Sigmoid colon (tissue), 7 donors: ENCODE results near the gene RGSL1. TPM values are rescaled to one million over a fixed set of nuclear protein-coding genes. Genes with fewer than 3 reads are reported as not detected.

Source experiments
- DNase-seq: peaks from one replicate; pipeline ENCODE4 v3.0.0-alpha.2; 2019
- H3K27ac ChIP-seq, 4 donors: fragments of 200-600 bp; sonication (generic); one replicate each; pipeline ENCODE4 v1.5.1; 2016 to 2019; ENCODE audit warnings: mild to moderate bottlenecking in 1 of 4
- H3K27me3 ChIP-seq, 3 donors: fragments of 200-600 bp; sonication (generic); one replicate each; pipeline ENCODE4 v1.5.1; 2019; ENCODE audit warnings: mild to moderate bottlenecking in 1 of 3
- H3K36me3 ChIP-seq, 4 donors: fragments of 200-600 bp; sonication (generic); one replicate each; pipeline ENCODE4 v1.5.1; 2016 to 2019
- H3K4me1 ChIP-seq, 4 donors: fragments of 200-600 bp; sonication (generic); one replicate each; pipeline ENCODE4 v1.5.1; 2017 to 2019
- H3K4me3 ChIP-seq, 4 donors: fragments of 200-600 bp; sonication (generic); one replicate each; pipeline ENCODE4 v1.5.1; 2017 to 2019; ENCODE audit warnings: mild to moderate bottlenecking in 2 of 4, moderate library complexity in 1 of 4
- H3K9me3 ChIP-seq, 4 donors: fragments of 200-600 bp in 3 of 4; sonication (generic) in 3 of 4; one replicate each; pipeline versions ENCODE4 v1.5.1 to v1.6.1; 2013 to 2019
- CTCF ChIP-seq, 4 experiments: fragments of 450-650 bp in 3 of 4; fragments of 200-600 bp in 1 of 4; IDR thresholded peaks; one replicate each; pipeline ENCODE4 v1.5.1; 2016 to 2019; ENCODE audit warnings: antibody characterized with exemption in 4 of 4, mild to moderate bottlenecking in 3 of 4, moderate library complexity in 2 of 4
- EP300 ChIP-seq, 4 donors: sonication (generic); formaldehyde crosslinking; IDR thresholded peaks; one replicate each; pipeline ENCODE4 v1.6.1; 2017; ENCODE audit warnings: antibody characterized with exemption in 4 of 4
- POLR2A ChIP-seq, 2 donors: fragments of 450-650 bp; IDR thresholded peaks; one replicate each; pipeline ENCODE4 v1.6.1; 2016; ENCODE audit warnings: antibody characterized with exemption in 2 of 2, mild to moderate bottlenecking in 2 of 2, moderate library complexity in 2 of 2
- POLR2AphosphoS5 ChIP-seq, 4 donors: sonication (generic); formaldehyde crosslinking; IDR thresholded peaks; one replicate each; pipeline ENCODE4 v1.6.1; 2017; ENCODE audit warnings: antibody characterized with exemption in 4 of 4
- WGBS, 2 donors: extraction: QIAGEN DNeasy Blood & Tissue Kit; methylation state at CpG; one replicate each; pipeline ENCODE4 v1.1.7; 2013; 5-methylcytosine and 5-hydroxymethylcytosine counted together
- intact Hi-C: fragments of 100-400 bp; cut with DNase I; formaldehyde crosslinking; loops from one replicate; pipeline ENCODE4 v1.15.1; 2023
- polyA plus RNA-seq, 3 donors: library from polyadenylated mRNA; stranded (reverse); fragments of 200-250 nt; gene quantifications; one replicate each; pipeline ENCODE4 v1.2.3, GENCODE V29; 2013
- total RNA-seq, 4 donors: library from RNA; depleted of rRNA; stranded (reverse); fragments of >200 nt; gene quantifications; one replicate each; pipeline ENCODE4 v1.1.0, GENCODE V29; 2016
- donor health status: healthy with polysubstance abuse.
- donor health status: Bipolar disorder and iron deficiency.
- donor health status: healthy.

The RGSL1 gene
- total and polyA plus RNA-seq, 7 donors, result not detected

GRCh38 chr1:182561456-182561855, 111.5 kb downstream of the RGSL1 start:
- DNase-seq, result no peak

GRCh38 chr1:182563095-182563494, 113.1 kb downstream of the RGSL1 start:
- intact Hi-C loops, result no loop called here
- Histone ChIP-seq H3K27me3 (no peaks in the 10 kb centered on the region), H3K4me1 (no peaks in the 10 kb centered on the region), H3K4me3 (no peak overlapping the region), H3K36me3 (no peaks in the 10 kb centered on the region), H3K27ac (no peak overlapping the region), H3K9me3 (no peaks in the 10 kb centered on the region)
- no peak for DNase-seq
- TF ChIP-seq POLR2AphosphoS5 (IDR thresholded peaks at IDR 0.05), result no peak
- no peak for TF ChIP-seq EP300 (IDR thresholded peaks at IDR 0.05)
- no peak for TF ChIP-seq POLR2A (IDR thresholded peaks at IDR 0.05)
- no peak for TF ChIP-seq CTCF (IDR thresholded peaks at IDR 0.05)
- 78 to 87% methylated on average over 4 of the region's 4 CpGs for WGBS, 2 donors

More at GRCh38 chr1:182561456-182561855, 111.5 kb downstream of the RGSL1 start:
- 66 to 73% methylated on average over 4 of the region's 4 CpGs for WGBS, 2 donors
- H3K4me1 ChIP-seq, result no peaks in the 10 kb centered on the region
- H3K4me3 ChIP-seq, result no peak overlapping the region
- no peaks in the 10 kb centered on the region for H3K27me3 ChIP-seq
- no peaks in the 10 kb centered on the region for H3K36me3 ChIP-seq
- TF ChIP-seq EP300 (IDR thresholded peaks at IDR 0.05) (no peak), CTCF (IDR thresholded peaks at IDR 0.05) (no peak), POLR2A (IDR thresholded peaks at IDR 0.05) (no peak), POLR2AphosphoS5 (IDR thresholded peaks at IDR 0.05) (no peak)
- H3K9me3 ChIP-seq, result no peaks in the 10 kb centered on the region
- intact Hi-C loops, result no loop called here
- no peak overlapping the region for H3K27ac ChIP-seq

- Histone ChIP-seq H3K4me3 (no peak overlapping the region), H3K27me3 (no peaks in the 10 kb centered on the region), H3K9me3 (no peaks in the 10 kb centered on the region), H3K27ac (no peak overlapping the region), H3K4me1 (no peaks in the 10 kb centered on the region), H3K36me3 (no peaks in the 10 kb centered on the region)
- TF ChIP-seq CTCF (IDR thresholded peaks at IDR 0.05) (no peak), POLR2AphosphoS5 (IDR thresholded peaks at IDR 0.05) (no peak), EP300 (IDR thresholded peaks at IDR 0.05) (no peak), POLR2A (IDR thresholded peaks at IDR 0.05) (no peak)
- whole genome bisulfite sequencing, 2 donors, result 82 to 84% methylated on average over 2 of the region's 2 CpGs
- intact Hi-C loops, result no loop called here
- DNase-seq, result no peak
Observed at GRCh38 chr1:182564406-182565004, 114.6 kb downstream of the RGSL1 start.

GRCh38 chr1:182565537-182565936, 115.6 kb downstream of the RGSL1 start:
- Histone ChIP-seq H3K4me3 (no peak overlapping the region), H3K36me3 (no peaks in the 10 kb centered on the region), H3K4me1 (no peaks in the 10 kb centered on the region), H3K9me3 (no peaks in the 10 kb centered on the region), H3K27me3 (no peaks in the 10 kb centered on the region), H3K27ac (no peak overlapping the region)
- TF ChIP-seq CTCF (IDR thresholded peaks at IDR 0.05) (no peak), EP300 (IDR thresholded peaks at IDR 0.05) (no peak), POLR2A (IDR thresholded peaks at IDR 0.05) (no peak), POLR2AphosphoS5 (IDR thresholded peaks at IDR 0.05) (no peak)
- DNase-seq, result no peak
- WGBS, 2 donors, result 67 to 86% methylated on average over 3 of the region's 3 CpGs
- intact Hi-C loops, result no loop called here

GRCh38 chr1:182567629-182568028, 117.7 kb downstream of the RGSL1 start:
- Histone ChIP-seq H3K4me1 (no peaks in the 10 kb centered on the region), H3K27me3 (no peaks in the 10 kb centered on the region), H3K9me3 (no peaks in the 10 kb centered on the region), H3K27ac (no peak overlapping the region), H3K36me3 (no peaks in the 10 kb centered on the region), H3K4me3 (no peak overlapping the region)
- intact Hi-C loops, result no loop called here
- TF ChIP-seq CTCF (IDR thresholded peaks at IDR 0.05), result no peak
- no peak for TF ChIP-seq EP300 (IDR thresholded peaks at IDR 0.05)
- no peak for TF ChIP-seq POLR2AphosphoS5 (IDR thresholded peaks at IDR 0.05)
- TF ChIP-seq POLR2A (IDR thresholded peaks at IDR 0.05), result no peak
- 92 to 97% methylated on average over 5 of the region's 5 CpGs for WGBS, 2 donors
- DNase-seq, result no peak
